ENCODE results near the gene NPC2.

NPC2 gene

GRCh38 chr14:74503291-74503937, 10.3 kb upstream of the NPC2 start:
- H3K4me3 ChIP-seq (ENCODE audit: low read length): no peak overlapping the region
- no peak for DNase-seq (ENCODE audit: low read depth)
- TF ChIP-seq CTCF (IDR thresholded peaks at IDR 0.05; ENCODE audit: insufficient read depth, low read depth, low read length, missing control alignments): no peak

GRCh38 chr14:74502236-74503019, 9.3 kb upstream of the NPC2 start:
- peak; percentile 77 for TF ChIP-seq CTCF (IDR thresholded peaks at IDR 0.05; ENCODE audit: insufficient read depth, low read depth, low read length, missing control alignments)
- DNase-seq (ENCODE audit: low read depth): peak; percentile 65
- H3K4me3 ChIP-seq (ENCODE audit: low read length): no peak overlapping the region

- TF ChIP-seq CTCF (IDR thresholded peaks at IDR 0.05; ENCODE audit: insufficient read depth, low read depth, low read length, missing control alignments): no peak
- H3K4me3 ChIP-seq (ENCODE audit: low read length): no peak overlapping the region
- DNase-seq (ENCODE audit: low read depth): no peak
Observed at GRCh38 chr14:74501691-74502090, 8.6 kb upstream of the NPC2 start.

GRCh38 chr14:74501135-74501614, 8.1 kb upstream of the NPC2 start:
- peak; percentile 87 for TF ChIP-seq CTCF (IDR thresholded peaks at IDR 0.05; ENCODE audit: insufficient read depth, low read depth, low read length, missing control alignments)
- no peak overlapping the region for H3K4me3 ChIP-seq (ENCODE audit: low read length)
- peak; percentile 75 for DNase-seq (ENCODE audit: low read depth)

- no peak for DNase-seq (ENCODE audit: low read depth)
- no peak for TF ChIP-seq CTCF (IDR thresholded peaks at IDR 0.05; ENCODE audit: insufficient read depth, low read depth, low read length, missing control alignments)
- no peak overlapping the region for H3K4me3 ChIP-seq (ENCODE audit: low read length)
Observed at GRCh38 chr14:74500417-74501134, 7.5 kb upstream of the NPC2 start.

- no peak overlapping the region for H3K4me3 ChIP-seq (ENCODE audit: low read length)
- DNase-seq (ENCODE audit: low read depth): no peak
- TF ChIP-seq CTCF (IDR thresholded peaks at IDR 0.05; ENCODE audit: insufficient read depth, low read depth, low read length, missing control alignments): no peak
Observed at GRCh38 chr14:74495356-74495755, 2.3 kb upstream of the NPC2 start.

Data from epithelial cell of esophagus (primary cell).